GM12875 (cell line): ENCODE data around the gene C4orf36.

Source experiments
- H3K4me3 ChIP-seq: one replicate; pipeline ENCODE4 v1.5.1; 2011; ENCODE audit warnings: low read depth, low read length, control low read depth
- TF ChIP-seq, protein P1 (sequence below): IDR thresholded peaks from 2 replicates; pipeline ENCODE4 v1.5.1; 2011; ENCODE audit warnings: low read depth, mild to moderate bottlenecking, control low read depth, inconsistent platforms, low read length, moderate library complexity, borderline replicate concordance; ENCODE audit not compliant: insufficient read depth

The C4orf36 gene

DNA sequence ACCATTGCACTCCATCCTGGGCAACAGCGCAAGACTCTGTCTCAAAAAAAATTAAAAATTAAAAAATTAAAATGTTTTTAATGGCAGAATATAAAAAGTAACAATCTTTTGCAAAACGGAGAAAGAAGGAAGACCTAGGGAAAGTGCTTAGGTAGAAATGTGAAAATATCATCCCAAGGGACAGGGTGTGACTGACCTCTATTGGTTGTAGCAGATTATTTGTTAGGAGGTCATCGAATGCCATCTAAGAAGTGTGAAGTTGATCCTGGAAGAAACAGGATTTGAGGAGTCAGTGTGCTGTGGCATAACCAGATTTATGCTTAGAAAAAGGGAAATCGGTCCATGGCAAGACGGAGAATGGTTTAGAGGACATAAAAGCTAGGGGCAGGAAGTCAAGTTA lies 18.1 kb upstream of the C4orf36 start:
- H3K4me3 ChIP-seq = no peak overlapping the region
- TF ChIP-seq, protein P1, sequence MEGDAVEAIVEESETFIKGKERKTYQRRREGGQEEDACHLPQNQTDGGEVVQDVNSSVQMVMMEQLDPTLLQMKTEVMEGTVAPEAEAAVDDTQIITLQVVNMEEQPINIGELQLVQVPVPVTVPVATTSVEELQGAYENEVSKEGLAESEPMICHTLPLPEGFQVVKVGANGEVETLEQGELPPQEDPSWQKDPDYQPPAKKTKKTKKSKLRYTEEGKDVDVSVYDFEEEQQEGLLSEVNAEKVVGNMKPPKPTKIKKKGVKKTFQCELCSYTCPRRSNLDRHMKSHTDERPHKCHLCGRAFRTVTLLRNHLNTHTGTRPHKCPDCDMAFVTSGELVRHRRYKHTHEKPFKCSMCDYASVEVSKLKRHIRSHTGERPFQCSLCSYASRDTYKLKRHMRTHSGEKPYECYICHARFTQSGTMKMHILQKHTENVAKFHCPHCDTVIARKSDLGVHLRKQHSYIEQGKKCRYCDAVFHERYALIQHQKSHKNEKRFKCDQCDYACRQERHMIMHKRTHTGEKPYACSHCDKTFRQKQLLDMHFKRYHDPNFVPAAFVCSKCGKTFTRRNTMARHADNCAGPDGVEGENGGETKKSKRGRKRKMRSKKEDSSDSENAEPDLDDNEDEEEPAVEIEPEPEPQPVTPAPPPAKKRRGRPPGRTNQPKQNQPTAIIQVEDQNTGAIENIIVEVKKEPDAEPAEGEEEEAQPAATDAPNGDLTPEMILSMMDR = no peak

DNA sequence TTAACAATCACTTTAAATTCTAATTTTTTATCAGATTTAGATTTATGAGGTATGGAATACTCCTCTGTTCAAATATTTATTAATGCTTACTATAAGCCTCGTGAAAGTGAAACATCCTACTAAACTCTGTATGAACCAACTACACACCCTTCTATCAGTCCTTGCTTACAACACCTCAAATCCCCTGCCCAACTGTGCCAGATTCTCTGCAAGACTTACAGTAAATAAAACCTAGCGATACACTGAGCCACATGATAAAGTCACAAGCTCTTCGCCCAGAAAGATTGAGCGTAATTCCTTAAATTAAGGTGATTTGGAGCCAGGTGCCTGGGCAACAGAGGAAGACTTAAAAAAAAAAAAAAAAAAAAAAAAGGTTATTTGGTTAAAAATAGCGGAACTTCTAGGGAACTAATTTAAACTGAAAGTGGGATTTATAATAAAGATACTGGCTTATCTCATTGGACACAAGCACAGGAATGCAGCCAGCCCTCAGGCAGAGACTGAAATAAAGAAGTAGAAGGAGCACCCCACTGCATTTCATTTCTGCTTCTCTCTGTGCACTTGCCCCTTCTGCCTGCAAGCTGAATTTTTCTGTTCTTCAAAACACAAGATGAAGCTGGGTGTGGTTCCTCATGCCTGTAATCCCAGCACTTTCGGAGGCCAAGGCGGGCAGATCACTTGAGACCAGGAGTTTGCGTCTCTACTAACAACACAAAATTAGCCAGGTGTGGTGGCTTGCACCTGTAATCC lies 17.5 kb upstream of the C4orf36 start:
- no peak overlapping the region for H3K4me3 ChIP-seq
- TF ChIP-seq, protein P1 = no peak

DNA sequence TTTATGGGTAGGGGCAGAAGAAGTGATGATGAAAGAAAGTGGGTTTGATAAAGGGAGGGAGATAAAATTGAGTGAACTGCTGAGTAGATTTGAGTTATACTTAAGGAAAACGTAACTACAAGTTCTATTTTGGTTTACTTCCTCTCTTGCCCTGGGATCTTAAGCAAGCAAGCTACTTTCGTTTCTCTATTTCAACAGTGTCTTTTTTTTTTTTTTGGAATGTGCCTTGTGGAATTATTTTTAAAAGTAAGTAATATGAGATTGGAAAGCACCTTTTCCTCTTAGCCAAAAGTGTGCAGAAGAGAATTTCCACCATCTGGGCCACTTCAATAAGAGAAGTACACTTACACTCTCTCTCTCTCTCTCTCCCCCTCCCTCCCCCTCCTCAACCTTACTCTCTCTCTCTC lies 16.0 kb upstream of the C4orf36 start:
- H3K4me3 ChIP-seq = no peak overlapping the region
- TF ChIP-seq, protein P1 = no peak

DNA sequence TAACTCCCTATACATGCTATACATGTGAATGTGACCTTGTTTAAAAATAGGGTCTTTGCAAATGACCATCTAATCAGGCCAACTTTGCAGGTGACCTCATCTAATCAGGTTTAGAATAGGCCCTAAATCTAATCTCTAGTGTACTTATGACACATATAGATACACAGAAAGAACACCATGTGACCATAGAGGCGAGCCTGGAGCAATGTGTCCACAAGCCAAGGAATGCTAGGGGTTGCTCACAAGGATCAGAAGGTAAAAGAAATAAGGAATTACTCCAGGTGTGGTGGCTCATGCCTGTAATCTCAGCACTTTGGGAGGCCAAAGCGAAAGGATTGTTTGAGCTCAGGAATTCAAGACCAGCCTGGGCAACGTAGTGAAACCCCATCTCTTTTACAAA lies 9.6 kb upstream of the C4orf36 start:
- TF ChIP-seq, protein P1 = no peak
- H3K4me3 ChIP-seq = no peak overlapping the region

DNA sequence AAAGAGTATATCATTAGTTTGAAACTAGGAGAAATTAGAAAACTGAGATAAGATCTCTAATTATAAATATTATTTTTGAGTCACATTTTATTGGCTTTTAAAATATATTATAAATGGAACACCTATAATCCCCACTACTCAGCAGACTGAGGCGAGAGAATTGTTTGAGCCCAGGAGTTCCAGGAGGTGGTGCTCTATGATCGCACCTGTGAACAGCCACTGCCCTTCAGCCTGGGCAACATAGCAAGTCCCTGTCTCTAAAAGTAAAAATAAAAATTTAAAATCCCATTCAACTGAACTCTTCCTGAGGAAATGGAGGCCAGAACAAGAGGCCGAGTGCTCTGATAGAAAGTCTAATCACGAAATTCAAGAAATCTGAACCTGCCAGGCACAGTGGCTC lies 6.3 kb upstream of the C4orf36 start:
- no peak overlapping the region for H3K4me3 ChIP-seq
- TF ChIP-seq, protein P1 = no peak

DNA sequence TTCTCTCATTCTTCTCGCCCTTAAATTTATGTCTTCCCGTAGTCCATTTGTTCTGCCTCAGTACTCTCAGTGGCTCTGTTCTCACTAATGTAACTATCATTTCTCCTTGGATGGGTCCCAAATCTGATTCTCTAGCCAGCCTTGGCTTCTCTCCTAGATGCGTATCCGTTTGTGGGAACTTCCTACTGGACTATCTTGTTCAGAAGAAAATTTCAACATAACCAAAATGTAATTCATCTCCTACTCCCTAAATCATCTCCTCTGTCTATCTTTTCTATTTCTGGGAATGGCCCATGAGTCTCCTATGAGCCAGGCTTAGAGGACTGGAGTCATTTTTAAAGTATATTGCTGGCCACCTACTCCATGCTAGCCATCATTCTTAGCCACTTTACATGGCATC lies 4.4 kb upstream of the C4orf36 start:
- TF ChIP-seq, protein P1 = no peak

More for the DNA sequence above, 4.4 kb upstream of the C4orf36 start:
- no peak overlapping the region for H3K4me3 ChIP-seq
